ENCODE results near the gene SLC22A1. TPM values are rescaled to one million over a fixed set of nuclear protein-coding genes. Genes with fewer than 3 reads are reported as not detected.

SLC22A1 gene
- total RNA-seq, 4 donors from 2014 or later, result 0.26 to 0.52 (median 0.33) TPM; not detected in 1

- intact Hi-C loops (cut with DNase I), result no loop called here
- Histone ChIP-seq H3K4me3 (no peak overlapping the region), H3K27ac (replicated peaks in 1 of 4) (no peak overlapping the region), H3K4me1 (peaks cover 0 to 15% (median 10%) of the 10 kb centered on the region in 4 donors), H3K27me3 (no peaks in the 10 kb centered on the region), H3K9me3 (peaks cover 0 to 24% (median 18%) of the 10 kb centered on the region in 4 donors), H3K36me3 (no peaks in the 10 kb centered on the region)
- 12% methylated on average over 3 of the region's 3 CpGs for WGBS
- no peak for DNase-seq (ENCODE audit: extremely low spot score)
- no peak for TF ChIP-seq POLR2AphosphoS5 (IDR thresholded peaks at IDR 0.05)
- no peak for TF ChIP-seq EP300 (IDR thresholded peaks at IDR 0.05)
- no peak for TF ChIP-seq CTCF (IDR thresholded peaks at IDR 0.05)
- TF ChIP-seq POLR2A (IDR thresholded peaks at IDR 0.05; ENCODE audit: low read depth), result no peak
Measured at GRCh38 chr6:160198606-160199211, 77.1 kb downstream of the SLC22A1 start.

- H3K4me3 ChIP-seq, result no peak overlapping the region
- no peak for DNase-seq (ENCODE audit: extremely low spot score)
- H3K27ac ChIP-seq (replicated peaks in 1 of 4), result no peak overlapping the region
- peaks cover 0 to 4% (median under 1%) of the 10 kb centered on the region in 4 donors for H3K9me3 ChIP-seq
- TF ChIP-seq CTCF (IDR thresholded peaks at IDR 0.05) (no peak), POLR2A (IDR thresholded peaks at IDR 0.05; ENCODE audit: low read depth) (no peak), EP300 (IDR thresholded peaks at IDR 0.05) (no peak), POLR2AphosphoS5 (IDR thresholded peaks at IDR 0.05) (no peak)
- 62% methylated on average over 2 of the region's 2 CpGs for WGBS
- H3K36me3 ChIP-seq, result no peaks in the 10 kb centered on the region
- H3K4me1 ChIP-seq, result peaks cover 0 to 15% (median 10%) of the 10 kb centered on the region in 4 donors
- H3K27me3 ChIP-seq, result no peaks in the 10 kb centered on the region
- intact Hi-C loops (cut with DNase I), result no loop called here
Measured at GRCh38 chr6:160201061-160201460, 79.4 kb downstream of the SLC22A1 start.

- peaks cover 0 to 15% (median 10%) of the 10 kb centered on the region in 4 donors for H3K4me1 ChIP-seq
- peaks cover 0 to under 1% (median 0%) of the 10 kb centered on the region in 4 donors for H3K9me3 ChIP-seq
- no peaks in the 10 kb centered on the region for H3K27me3 ChIP-seq
- H3K36me3 ChIP-seq, result no peaks in the 10 kb centered on the region
- intact Hi-C loops (cut with DNase I), result no loop called here
- no peak overlapping the region for H3K27ac ChIP-seq (replicated peaks in 1 of 4)
- WGBS, result 34% methylated on average over 2 of the region's 2 CpGs
- no peak for DNase-seq (ENCODE audit: extremely low spot score)
- H3K4me3 ChIP-seq, result no peak overlapping the region
- no peak for TF ChIP-seq CTCF (IDR thresholded peaks at IDR 0.05)
Measured at GRCh38 chr6:160202411-160202810, 80.8 kb downstream of the SLC22A1 start.

GRCh38 chr6:160203076-160203475 lies 81.5 kb downstream of the SLC22A1 start:
- Histone ChIP-seq H3K4me3 (no peak overlapping the region), H3K36me3 (no peaks in the 10 kb centered on the region), H3K4me1 (peaks cover 0 to 15% (median 10%) of the 10 kb centered on the region in 4 donors), H3K27ac (replicated peaks in 1 of 4) (no peak overlapping the region), H3K9me3 (peaks cover 0 to 4% (median 2%) of the 10 kb centered on the region in 4 donors), H3K27me3 (no peaks in the 10 kb centered on the region)
- 76% methylated on average over 3 of the region's 3 CpGs for WGBS
- DNase-seq (ENCODE audit: extremely low spot score), result no peak
- no peak for TF ChIP-seq POLR2AphosphoS5 (IDR thresholded peaks at IDR 0.05)
- TF ChIP-seq CTCF (IDR thresholded peaks at IDR 0.05), result no peak
- no peak for TF ChIP-seq POLR2A (IDR thresholded peaks at IDR 0.05; ENCODE audit: low read depth)
- no peak for TF ChIP-seq EP300 (IDR thresholded peaks at IDR 0.05)
- intact Hi-C loops (cut with DNase I), result no loop called here

- no peak for TF ChIP-seq EP300 (IDR thresholded peaks at IDR 0.05)
- TF ChIP-seq POLR2A (IDR thresholded peaks at IDR 0.05; ENCODE audit: low read depth), result no peak
- TF ChIP-seq POLR2AphosphoS5 (IDR thresholded peaks at IDR 0.05), result no peak
- no peak for TF ChIP-seq CTCF (IDR thresholded peaks at IDR 0.05)
- Histone ChIP-seq H3K27ac (replicated peaks in 1 of 4) (no peak overlapping the region), H3K9me3 (peaks cover 0 to 4% (median 2%) of the 10 kb centered on the region in 4 donors), H3K4me3 (no peak overlapping the region), H3K36me3 (no peaks in the 10 kb centered on the region), H3K27me3 (no peaks in the 10 kb centered on the region), H3K4me1 (peaks cover 0 to 15% (median 10%) of the 10 kb centered on the region in 4 donors)
- no peak for DNase-seq (ENCODE audit: extremely low spot score)
- intact Hi-C loops (cut with DNase I), result no loop called here
Measured at GRCh38 chr6:160203522-160203921, 81.9 kb downstream of the SLC22A1 start.
